ENCODE results near the gene ANTXRL. TPM values are rescaled to one million over a fixed set of nuclear protein-coding genes. Genes with fewer than 3 reads are reported as not detected.

The ANTXRL gene
- total and polyA plus RNA-seq, 4 donors = 0.06 TPM; not detected in 3

GRCh38 chr10:46290101-46290886, 3.5 kb downstream of the ANTXRL start:
- Histone ChIP-seq H3K36me3 (ENCODE audit: control insufficient read depth in 4 of 4, insufficient read depth in 3 of 4, low read depth in 1 of 4, low read length in 3 of 4) (no peaks in the 10 kb centered on the region), H3K27ac (ENCODE audit: low read depth in 1 of 2, low read length in 2 of 2) (no peak overlapping the region), H3K4me3 (ENCODE audit: low read depth in 1 of 3, low read length in 3 of 3) (no peak overlapping the region), H3K9ac (ENCODE audit: low read depth in 1 of 2, low read length in 2 of 2) (no peak overlapping the region), H3K27me3 (ENCODE audit: control insufficient read depth in 4 of 4, insufficient read depth in 4 of 4, low read length in 3 of 4) (no peaks in the 10 kb centered on the region), H3K4me1 (ENCODE audit: control insufficient read depth in 4 of 4, insufficient read depth in 4 of 4, low read length in 3 of 4) (no peaks in the 10 kb centered on the region), H3K9me3 (ENCODE audit: control insufficient read depth in 4 of 4, low read length in 3 of 4) (peaks cover 0 to 3% (median 0%) of the 10 kb centered on the region in 4 donors)
- TF ChIP-seq EGR1 (IDR thresholded peaks at IDR 0.05; ENCODE audit: low read depth in 2 of 2) (no peak), FOXA1 (IDR thresholded peaks at IDR 0.05) (no peak), HNF4G (IDR thresholded peaks at IDR 0.05) (no peak), ZBTB33 (IDR thresholded peaks at IDR 0.05) (no peak), JUND (IDR thresholded peaks at IDR 0.05) (no peak), YY1 (IDR thresholded peaks at IDR 0.05) (no peak), GABPA (IDR thresholded peaks at IDR 0.05 in 1 of 2, conservative IDR thresholded peaks at IDR 0.05 in 1 of 2) (no peak), CTCF (IDR thresholded peaks at IDR 0.05; ENCODE audit: low read depth, low read length, missing input control) (no peak), RAD21 (IDR thresholded peaks at IDR 0.05) (no peak), SP1 (IDR thresholded peaks at IDR 0.05) (no peak), MAX (IDR thresholded peaks at IDR 0.05) (no peak), NR2F2 (IDR thresholded peaks at IDR 0.05) (no peak), REST (IDR thresholded peaks at IDR 0.05) (no peak)
- 91% methylated on average over 15 of the region's 15 CpGs for WGBS
- no peak for DNase-seq (ENCODE audit: low spot score)

GRCh38 chr10:46291817-46292572, 5.2 kb downstream of the ANTXRL start:
- Histone ChIP-seq H3K27me3 (ENCODE audit: control insufficient read depth in 4 of 4, insufficient read depth in 4 of 4, low read length in 3 of 4) (no peaks in the 10 kb centered on the region), H3K9me3 (ENCODE audit: control insufficient read depth in 4 of 4, low read length in 3 of 4) (no peaks in the 10 kb centered on the region), H3K9ac (ENCODE audit: low read depth in 1 of 2, low read length in 2 of 2) (no peak overlapping the region), H3K4me3 (ENCODE audit: low read depth in 1 of 3, low read length in 3 of 3) (no peak overlapping the region), H3K27ac (ENCODE audit: low read depth in 1 of 2, low read length in 2 of 2) (no peak overlapping the region), H3K4me1 (ENCODE audit: control insufficient read depth in 4 of 4, insufficient read depth in 4 of 4, low read length in 3 of 4) (no peaks in the 10 kb centered on the region), H3K36me3 (ENCODE audit: control insufficient read depth in 4 of 4, insufficient read depth in 3 of 4, low read depth in 1 of 4, low read length in 3 of 4) (no peaks in the 10 kb centered on the region)
- WGBS = 46% methylated on average over 10 of the region's 10 CpGs
- no peak for DNase-seq (ENCODE audit: low spot score)
- TF ChIP-seq REST (IDR thresholded peaks at IDR 0.05) = no peak
- TF ChIP-seq NR2F2 (IDR thresholded peaks at IDR 0.05) = peak; percentile 53
- TF ChIP-seq RXRA (IDR thresholded peaks at IDR 0.05) = peak; percentile 38 to 59
